HepG2 (cell line): ENCODE data around the gene RUNX2. TPM values are rescaled to one million over a fixed set of nuclear protein-coding genes. Genes with fewer than 3 reads are reported as not detected.
A peak's percentile ranks its signal among the peaks of the same experiment; 100 is the strongest.

ENCODE experiments used
- ATAC-seq: fragments of 200-7000 bp; cut with Tn5 transposase; 3 replicates; pipeline ENCODE4 v1.9.1; 2020; ENCODE audit warnings: mild to moderate bottlenecking, moderate library complexity
- BruUV-seq: library from RNA; stranded (reverse); fragments of 400-500 nt; replicated peaks from 2 replicates; lab custom pipeline; 2021; lab: Mats Ljungman, UMichigan
- CTCF ChIA-PET: fragments of 300-600 bp; formaldehyde crosslinking; extraction: SDS; loops from one replicate; lab custom pipeline; 2021; ENCODE audit warnings: low total read pairs, inconsistent platforms, low intra/inter-chr PET ratio; lab: Yijun Ruan, JAX
- POLR2A ChIA-PET: fragments of 350-600 bp; sonication (Branson Sonifier 250); formaldehyde crosslinking; loops from one replicate; lab custom pipeline; 2020; ENCODE audit warnings: antibody characterized with exemption, inconsistent platforms; lab: Yijun Ruan, JAX
- DNase-seq: peaks from one replicate; pipeline ENCODE4 v3.0.0-alpha.2; 2015; ENCODE audit warnings: low spot score
- FAIRE-seq: peaks from 3 replicates; lab custom pipeline; 2011; peaks lifted over from hg19 to GRCh38; lab: Jason Lieb, UNC
- H2AFZ ChIP-seq: one replicate; pipeline ENCODE4 v1.6.1; 2011; ENCODE audit warnings: low read length, inconsistent platforms
- H3K27ac ChIP-seq: fragments of 300-600 bp; 3 replicates; pipeline ENCODE4 v1.8.0; 2011; ENCODE audit warnings: mixed run types, mild to moderate bottlenecking, mixed read lengths, low read length, inconsistent platforms; ENCODE audit not compliant: insufficient read depth; ENCODE audit errors: extremely low read length
- H3K27me3 ChIP-seq, 2 experiments: fragments of 200-600 bp in 1 of 2; 2 replicates in 1 of 2; 3 replicates in 1 of 2; pipeline versions ENCODE4 v1.6.0 to v1.8.0; 2011; ENCODE audit warnings: low read length in 2 of 2, mild to moderate bottlenecking in 2 of 2, moderate library complexity in 2 of 2, inconsistent platforms in 1 of 2; ENCODE audit not compliant: insufficient read depth in 2 of 2, control insufficient read depth in 1 of 2
- H3K36me3 ChIP-seq, 2 experiments: fragments of 200-600 bp in 1 of 2; replicated peaks in 1 of 2; 2 replicates in 1 of 2; 3 replicates in 1 of 2; pipeline versions ENCODE4 v1.5.1 to v1.8.0; 2011; ENCODE audit warnings: low read length in 2 of 2, inconsistent platforms in 1 of 2; ENCODE audit not compliant: insufficient read depth in 2 of 2, control insufficient read depth in 1 of 2
- H3K4me1 ChIP-seq: 2 replicates; pipeline ENCODE4 v1.5.1; 2012; ENCODE audit warnings: low read length, inconsistent platforms; ENCODE audit not compliant: insufficient read depth
- H3K4me2 ChIP-seq: 2 replicates; pipeline ENCODE4 v1.6.0; 2011; ENCODE audit warnings: low read depth, low read length, inconsistent platforms
- H3K4me3 ChIP-seq, 3 experiments: fragments of 200-600 bp in 1 of 3; sonication (generic), shearing (Covaris generic) in 1 of 3; replicated peaks in 1 of 3; 2 replicates each; pipeline ENCODE4 v1.5.1; 2011 to 2016; ENCODE audit warnings: low read length in 3 of 3, inconsistent platforms in 2 of 3, low read depth in 2 of 3, mild to moderate bottlenecking in 2 of 3, control low read depth in 1 of 3, mixed read lengths in 1 of 3; ENCODE audit not compliant: insufficient read depth in 1 of 3
- H3K79me2 ChIP-seq: one replicate; pipeline ENCODE4 v1.6.1; 2011; ENCODE audit warnings: low read length, inconsistent platforms; ENCODE audit not compliant: insufficient read depth
- H3K9ac ChIP-seq: 2 replicates; pipeline ENCODE4 v1.6.0; 2011; ENCODE audit warnings: mild to moderate bottlenecking, low read depth, low read length, inconsistent platforms; ENCODE audit not compliant: insufficient read depth
- H3K9me3 ChIP-seq: 2 replicates; pipeline ENCODE4 v1.5.1; 2012; ENCODE audit warnings: mild to moderate bottlenecking, low read length
- H4K20me1 ChIP-seq: 2 replicates; pipeline ENCODE4 v1.6.0; 2011; ENCODE audit warnings: inconsistent platforms, mild to moderate bottlenecking, low read length, moderate library complexity; ENCODE audit not compliant: insufficient read depth
- ARID4A ChIP-seq: sonication (generic); formaldehyde crosslinking; IDR thresholded peaks from 2 replicates; pipeline ENCODE4 v1.5.0; 2020; ENCODE audit warnings: mild to moderate bottlenecking, missing genetic modification reagents, borderline replicate concordance
- BRCA1 ChIP-seq: sonication (generic); formaldehyde crosslinking; IDR thresholded peaks from 2 replicates; pipeline ENCODE4 v1.4.0; 2020; ENCODE audit warnings: missing genetic modification reagents
- DNMT1 ChIP-seq: sonication (generic); formaldehyde crosslinking; IDR thresholded peaks from 2 replicates; pipeline ENCODE4 v1.5.1; 2020; ENCODE audit warnings: mild to moderate bottlenecking, missing genetic modification reagents
- PRPF4 ChIP-seq: fragments of 200-400 bp; formaldehyde crosslinking; IDR thresholded peaks from 2 replicates; pipeline ENCODE4 v1.6.1; 2016; ENCODE audit warnings: low read length, low read depth; ENCODE audit not compliant: poor library complexity, severe bottlenecking
- RAD21 ChIP-seq: fragments of 450-650 bp; formaldehyde crosslinking; IDR thresholded peaks from 2 replicates; pipeline ENCODE4 v1.5.0; 2020; ENCODE audit warnings: mild to moderate bottlenecking
- SMC3 ChIP-seq: IDR thresholded peaks from 2 replicates; pipeline ENCODE4 v1.6.1; 2011; ENCODE audit warnings: low read length, improper control_type of control experiment
- U2AF2 ChIP-seq: fragments of 200-400 bp; formaldehyde crosslinking; IDR thresholded peaks from 2 replicates; pipeline ENCODE4 v1.6.1; 2017; ENCODE audit warnings: low read depth, mild to moderate bottlenecking, low read length
- ZFP36L2 ChIP-seq: sonication (generic); formaldehyde crosslinking; IDR thresholded peaks from 2 replicates; pipeline ENCODE4 v1.4.0; 2020; ENCODE audit warnings: missing genetic modification reagents
- ZFY ChIP-seq: sonication (generic); formaldehyde crosslinking; IDR thresholded peaks from 2 replicates; pipeline ENCODE4 v1.4.0; 2020; ENCODE audit warnings: missing genetic modification reagents
- ZMYM4 ChIP-seq: sonication (generic); formaldehyde crosslinking; IDR thresholded peaks from 2 replicates; pipeline ENCODE4 v1.8.1; 2023; ENCODE audit warnings: mild to moderate bottlenecking, missing genetic modification reagents
- ZNF333 ChIP-seq: sonication (generic); formaldehyde crosslinking; IDR thresholded peaks from 2 replicates; pipeline ENCODE4 v1.4.0; 2020; ENCODE audit warnings: mild to moderate bottlenecking, missing genetic modification reagents, borderline replicate concordance
- ZNF563 ChIP-seq: sonication (generic); formaldehyde crosslinking; IDR thresholded peaks from 2 replicates; pipeline ENCODE4 v1.8.0; 2022; ENCODE audit warnings: mild to moderate bottlenecking, moderate library complexity, missing genetic modification reagents
- ZNF75D ChIP-seq: sonication (generic); formaldehyde crosslinking; IDR thresholded peaks from 2 replicates; pipeline ENCODE4 v1.8.1; 2023; ENCODE audit warnings: missing genetic modification reagents, mild to moderate bottlenecking, borderline replicate concordance
- WGBS: methylation state at CpG from one replicate; pipeline ENCODE4 v1.1.6; 2017; ENCODE audit warnings: low lambda C conversion rate; 5-methylcytosine and 5-hydroxymethylcytosine counted together
- in situ Hi-C: cut with HindIII; loops from 2 replicates; pipeline ENCODE4 v1.10.0; 2017; ENCODE audit warnings: low pct_unique_long_range_greater_than_20kb; ENCODE audit not compliant: extremely low pct_ligation_motif_present
- intact Hi-C: fragments of 100-400 bp; cut with micrococcal nuclease; formaldehyde crosslinking; loops from one replicate; pipeline ENCODE4 v1.10.0; 2022; ENCODE audit not compliant: unreplicated experiment
- polyA plus RNA-seq, 8 experiments: library from polyadenylated mRNA; depleted of rRNA in 3 of 8; stranded (reverse) in 7 of 8; unstranded in 1 of 8; fragments of >200 nt; fragmentation: Illumina TruSeq in 4 of 8; extraction: Trizol in 4 of 8; gene quantifications; 2 replicates each; pipeline versions ENCODE4 v1.2.1 to v1.2.3, GENCODE V29; 2011 to 2016; ENCODE audit warnings: low read depth in 4 of 8, missing spikeins in 1 of 8, mixed read lengths in 1 of 8; ENCODE audit not compliant: insufficient read depth in 1 of 8
- total RNA-seq, 5 experiments: library from RNA; depleted of rRNA; stranded (reverse); fragments of >200 nt; fragmentation: Illumina TruSeq; extraction: Trizol; gene quantifications; 2 replicates each; pipeline ENCODE4 v1.2.3, GENCODE V29; 2016; ENCODE audit warnings: low read depth in 1 of 5
- TF ChIP-seq, protein P1 (sequence below): sonication (generic); formaldehyde crosslinking; IDR thresholded peaks from 2 replicates; pipeline ENCODE4 v1.8.0; 2022; ENCODE audit warnings: missing genetic modification reagents, mild to moderate bottlenecking, inconsistent platforms, borderline replicate concordance
- TF ChIP-seq, protein P2 (sequence below): conservative IDR thresholded peaks from 2 replicates; pipeline ENCODE4 v1.6.1; 2018; ENCODE audit warnings: missing genetic modification reagents

The RUNX2 gene
- total and polyA plus RNA-seq, 2 of the 13 experiments (the other 11 are each of a cell fraction or from before 2014, with no cell fraction given) = not detected

- Histone ChIP-seq H3K4me1 (no peaks in the 10 kb centered on the region), H3K79me2 (no peaks in the 10 kb centered on the region), H4K20me1 (no peaks in the 10 kb centered on the region), H3K9ac (no peak overlapping the region), H3K4me3 (no peak overlapping the region), H3K27me3 (peaks cover 0 to 16% of the 10 kb centered on the region in 2 experiments; a peak in 2 of 5 replicates), H3K27ac (no peak overlapping the region), H3K4me2 (no peak overlapping the region), H3K9me3 (no peaks in the 10 kb centered on the region), H3K36me3 (no peaks in the 10 kb centered on the region), H2AFZ (no peak overlapping the region)
- DNase-seq (peak; percentile 71), ATAC-seq (peak; percentile 99), FAIRE-seq (peak; percentile 85)
- WGBS = 6% methylated on average over 6 of the region's 6 CpGs
- CTCF ChIA-PET = interaction anchor here (1.2 kb wide), 1 partner anchor 213 kb away, joined by 4 read pairs; no protein-coding TSS in a partner anchor
- BruUV-seq = no TSS peak
- POLR2A ChIA-PET = no interaction called here
- in situ Hi-C loops = no loop called here
- intact Hi-C loops = loop anchor here (1.0 kb wide), 1 partner anchor 213 kb away; no protein-coding TSS in a partner anchor
- 0 out of 2 replicates have a peak, but pooled peaks have one; percentile 23 for TF ChIP-seq ZMYM4 (CRISPR knock-in tag)
- TF ChIP-seq, protein P1, sequence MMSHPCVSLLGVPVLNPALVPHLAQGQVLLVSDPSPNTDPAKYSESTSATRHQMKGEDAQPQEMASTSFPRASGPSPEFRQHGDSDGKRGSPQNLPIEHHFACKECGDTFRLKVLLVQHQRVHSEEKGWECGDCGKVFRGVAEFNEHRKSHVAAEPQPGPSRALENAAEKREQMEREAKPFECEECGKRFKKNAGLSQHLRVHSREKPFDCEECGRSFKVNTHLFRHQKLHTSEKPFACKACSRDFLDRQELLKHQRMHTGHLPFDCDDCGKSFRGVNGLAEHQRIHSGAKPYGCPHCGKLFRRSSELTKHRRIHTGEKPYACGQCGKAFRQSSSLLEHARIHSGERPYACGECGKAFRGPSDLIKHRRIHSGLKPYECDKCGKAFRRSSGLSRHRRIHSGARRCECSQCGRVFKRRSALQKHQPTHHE = no peak
- TF ChIP-seq ZNF333 = no peak
- peak; percentile 63; the same call in 1 of the 2 replicates for TF ChIP-seq SMC3
- TF ChIP-seq ARID4A = no peak
- TF ChIP-seq U2AF2 = no peak
- TF ChIP-seq ZNF563 = peak; percentile 76; the same call in 1 of the 2 replicates
- no peak for TF ChIP-seq ZFY (CRISPR knock-in tag)
- TF ChIP-seq PRPF4 = no peak
- 0 out of 2 replicates have a peak, but pooled peaks have one; percentile 45 for TF ChIP-seq DNMT1 (CRISPR knock-in tag)
- no peak for TF ChIP-seq ZNF75D
- no peak for TF ChIP-seq BRCA1 (CRISPR knock-in tag)
- TF ChIP-seq RAD21 (CRISPR knock-in tag) = peak; percentile 38; the same call in 1 of the 2 replicates
- TF ChIP-seq, protein P2, sequence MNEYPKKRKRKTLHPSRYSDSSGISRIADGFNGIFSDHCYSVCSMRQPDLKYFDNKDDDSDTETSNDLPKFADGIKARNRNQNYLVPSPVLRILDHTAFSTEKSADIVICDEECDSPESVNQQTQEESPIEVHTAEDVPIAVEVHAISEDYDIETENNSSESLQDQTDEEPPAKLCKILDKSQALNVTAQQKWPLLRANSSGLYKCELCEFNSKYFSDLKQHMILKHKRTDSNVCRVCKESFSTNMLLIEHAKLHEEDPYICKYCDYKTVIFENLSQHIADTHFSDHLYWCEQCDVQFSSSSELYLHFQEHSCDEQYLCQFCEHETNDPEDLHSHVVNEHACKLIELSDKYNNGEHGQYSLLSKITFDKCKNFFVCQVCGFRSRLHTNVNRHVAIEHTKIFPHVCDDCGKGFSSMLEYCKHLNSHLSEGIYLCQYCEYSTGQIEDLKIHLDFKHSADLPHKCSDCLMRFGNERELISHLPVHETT (CRISPR knock-in tag) = no peak
- no peak for TF ChIP-seq ZFP36L2 (CRISPR knock-in tag)
Observed at GRCh38 chr6:45500924-45501816, 173.0 kb downstream of the RUNX2 start.
